Heart left ventricle (tissue), 13 donors: ENCODE measurements around the gene HNRNPK.

Experiments
- POLR2A ChIP-seq, 2 donors: fragments of 450-650 bp; IDR thresholded peaks; one replicate each; pipeline ENCODE4 v1.6.1; 2017; ENCODE audit warnings: antibody characterized with exemption in 2 of 2, mild to moderate bottlenecking in 2 of 2, moderate library complexity in 2 of 2
- TF ChIP-seq, protein P1 (sequence below), 12 donors: fragments of 200-600 bp; sonication (generic) in 4 of 12; IDR thresholded peaks; one replicate each; pipeline versions ENCODE4 v1.5.0 to v1.8.0; 2018 to 2022; ENCODE audit warnings: antibody characterized with exemption in 12 of 12, mild to moderate bottlenecking in 5 of 12
- donor health status: ischemic (EF 13 %, LVEDD 7.1; RV severe dilation, severe dysfunction).
- donor health status: DM: no; HTN: yes; CAD: no.
- donor health status: DM: no; HTN: no; CAD: no.
- donor health status: ischemic (EF 25% LVEDD 6.9; RV normal size, moderate dysfunction).
- donor health status: ischemic (EF 25% LVEDD 5.7; RV mildly dilated, moderate dysfunction).
- donor health status: ischemic (EF 35%, LVEDD 5.7; RV mildly dilated, moderate dysfunction).
- donor health status: nonischemic (EF 11% LVEDD 7.7; RV severe dilation, severe dysfunction).
- donor health status: DM: yes; HTN: yes; CAD: no.
- donor health status: PGD.
- donor health status: ischemic (EF 29% LVEDD 5.4; RV normal size, mild dysfunction).
- donor health status: nonischemic (EF 23%, LVEDD 6.1; RV moderate dilation, normal function).

GRCh38 chr9:83959061-83959460 is 21.0 kb downstream of the HNRNPK start:
- TF ChIP-seq, protein P1, sequence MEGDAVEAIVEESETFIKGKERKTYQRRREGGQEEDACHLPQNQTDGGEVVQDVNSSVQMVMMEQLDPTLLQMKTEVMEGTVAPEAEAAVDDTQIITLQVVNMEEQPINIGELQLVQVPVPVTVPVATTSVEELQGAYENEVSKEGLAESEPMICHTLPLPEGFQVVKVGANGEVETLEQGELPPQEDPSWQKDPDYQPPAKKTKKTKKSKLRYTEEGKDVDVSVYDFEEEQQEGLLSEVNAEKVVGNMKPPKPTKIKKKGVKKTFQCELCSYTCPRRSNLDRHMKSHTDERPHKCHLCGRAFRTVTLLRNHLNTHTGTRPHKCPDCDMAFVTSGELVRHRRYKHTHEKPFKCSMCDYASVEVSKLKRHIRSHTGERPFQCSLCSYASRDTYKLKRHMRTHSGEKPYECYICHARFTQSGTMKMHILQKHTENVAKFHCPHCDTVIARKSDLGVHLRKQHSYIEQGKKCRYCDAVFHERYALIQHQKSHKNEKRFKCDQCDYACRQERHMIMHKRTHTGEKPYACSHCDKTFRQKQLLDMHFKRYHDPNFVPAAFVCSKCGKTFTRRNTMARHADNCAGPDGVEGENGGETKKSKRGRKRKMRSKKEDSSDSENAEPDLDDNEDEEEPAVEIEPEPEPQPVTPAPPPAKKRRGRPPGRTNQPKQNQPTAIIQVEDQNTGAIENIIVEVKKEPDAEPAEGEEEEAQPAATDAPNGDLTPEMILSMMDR (IDR thresholded peaks at IDR 0.05) = no peak
- no peak for TF ChIP-seq POLR2A (IDR thresholded peaks at IDR 0.05)
